Small intestine (tissue), 7 donors: ENCODE measurements around the gene MRAP. TPM values are rescaled to one million over a fixed set of nuclear protein-coding genes. Genes with fewer than 3 reads are reported as not detected.

Experiments used
- DNase-seq, 2 donors: peaks; one replicate each; pipeline versions ENCODE4 v3.0.0 to v3.0.0-alpha.2; 2013
- FAIRE-seq: peaks from 2 replicates; lab custom pipeline; 2012; peaks lifted over from hg19 to GRCh38; lab: Jason Lieb, UNC
- H3K27ac ChIP-seq, 3 donors: one replicate each; pipeline ENCODE4 v1.5.1; 2013; ENCODE audit warnings: low read length in 2 of 3, mild to moderate bottlenecking in 2 of 3, control low read depth in 1 of 3, inconsistent platforms in 1 of 3, low read depth in 1 of 3, moderate library complexity in 1 of 3
- H3K27me3 ChIP-seq, 3 donors: one replicate each; pipeline ENCODE4 v1.6.1; 2013; ENCODE audit warnings: low read length in 3 of 3, inconsistent platforms in 1 of 3; ENCODE audit not compliant: control insufficient read depth in 3 of 3, insufficient read depth in 3 of 3
- H3K36me3 ChIP-seq, 3 donors: one replicate each; pipeline ENCODE4 v1.6.1; 2013; ENCODE audit warnings: low read length in 3 of 3, inconsistent platforms in 1 of 3, low read depth in 1 of 3, mild to moderate bottlenecking in 1 of 3, moderate library complexity in 1 of 3; ENCODE audit not compliant: control insufficient read depth in 3 of 3, insufficient read depth in 2 of 3
- H3K4me1 ChIP-seq, 3 donors: one replicate each; pipeline ENCODE4 v1.6.1; 2013; ENCODE audit warnings: low read length in 2 of 3, inconsistent platforms in 1 of 3, low read depth in 1 of 3, mild to moderate bottlenecking in 1 of 3, moderate library complexity in 1 of 3; ENCODE audit not compliant: control insufficient read depth in 3 of 3, insufficient read depth in 2 of 3
- H3K4me3 ChIP-seq, 3 donors: one replicate each; pipeline ENCODE4 v1.5.1; 2013; ENCODE audit warnings: low read length in 3 of 3, control low read depth in 1 of 3, inconsistent platforms in 1 of 3, low read depth in 1 of 3, mild to moderate bottlenecking in 1 of 3, moderate library complexity in 1 of 3
- H3K9me3 ChIP-seq, 2 donors: one replicate each; pipeline ENCODE4 v1.6.1; 2013; ENCODE audit warnings: low read depth in 1 of 2, low read length in 1 of 2; ENCODE audit not compliant: control insufficient read depth in 2 of 2, insufficient read depth in 1 of 2
- WGBS, 3 donors: extraction: QIAGEN DNeasy Blood & Tissue Kit; methylation state at CpG; one replicate each; pipeline ENCODE4 v1.1.7; 2013; 5-methylcytosine and 5-hydroxymethylcytosine counted together
- polyA plus RNA-seq, 4 donors: library from polyadenylated mRNA; stranded (reverse) in 3 of 4; unstranded in 1 of 4; fragments of 200-250 nt in 3 of 4; fragments of 120-200 nt in 1 of 4; gene quantifications; one replicate each; pipeline versions ENCODE4 v1.2.1 to v1.2.3, GENCODE V29; 2013
- donor health status: healthy with polysubstance abuse.
- donor health status: control.
- donor health status: control.
- donor health status: Bipolar disorder and iron deficiency.
- donor health status: healthy.

MRAP gene
- polyA plus RNA-seq, 4 donors, result 0.13 to 8.5 TPM; not detected in 2

GRCh38 chr21:32312326-32312725 lies 13.7 kb downstream of the MRAP start:
- FAIRE-seq (no peak), DNase-seq (no peak)
- peaks cover 6 to 58% (median 15%) of the 10 kb centered on the region in 3 donors for H3K36me3 ChIP-seq
- 92 to 96% (median 94%) methylated on average over 5 of the region's 5 CpGs for WGBS, 3 donors
- no peaks in the 10 kb centered on the region for H3K4me1 ChIP-seq
- H3K27me3 ChIP-seq, result no peaks in the 10 kb centered on the region
- H3K27ac ChIP-seq, result no peak overlapping the region
- H3K9me3 ChIP-seq, result no peaks in the 10 kb centered on the region
- no peak overlapping the region for H3K4me3 ChIP-seq

- Histone ChIP-seq H3K36me3 (peaks cover 6 to 63% (median 15%) of the 10 kb centered on the region in 3 donors), H3K4me1 (no peaks in the 10 kb centered on the region), H3K4me3 (no peak overlapping the region), H3K9me3 (no peaks in the 10 kb centered on the region), H3K27me3 (no peaks in the 10 kb centered on the region), H3K27ac (no peak overlapping the region)
- no peak for FAIRE-seq
- WGBS, 3 donors, result 91 to 96% (median 94%) methylated on average over 6 of the region's 6 CpGs
- DNase-seq, result no peak
These were observed 14.3 kb downstream of the MRAP start for GRCh38 chr21:32312976-32313375.

GRCh38 chr21:32314806-32315205 lies 16.2 kb downstream of the MRAP start:
- H3K27ac ChIP-seq, result no peak overlapping the region
- DNase-seq, result no peak
- peaks cover 8 to 66% (median 16%) of the 10 kb centered on the region in 3 donors for H3K36me3 ChIP-seq
- H3K4me1 ChIP-seq, result no peaks in the 10 kb centered on the region
- FAIRE-seq, result no peak
- no peak overlapping the region for H3K4me3 ChIP-seq
- no peaks in the 10 kb centered on the region for H3K9me3 ChIP-seq
- WGBS, 3 donors, result 96% methylated on average over 16 of the region's 16 CpGs
- H3K27me3 ChIP-seq, result no peaks in the 10 kb centered on the region

GRCh38 chr21:32315511-32316281 lies 17.0 kb downstream of the MRAP start:
- 90 to 92% (median 92%) methylated on average over 14 of the region's 14 CpGs for WGBS, 3 donors
- H3K9me3 ChIP-seq, result no peaks in the 10 kb centered on the region
- DNase-seq (no peak), FAIRE-seq (no peak)
- no peak overlapping the region for H3K27ac ChIP-seq
- H3K4me3 ChIP-seq, result no peak overlapping the region
- no peaks in the 10 kb centered on the region for H3K27me3 ChIP-seq
- H3K36me3 ChIP-seq, result peaks cover 8 to 72% (median 19%) of the 10 kb centered on the region in 3 donors
- no peaks in the 10 kb centered on the region for H3K4me1 ChIP-seq

- H3K27ac ChIP-seq, result no peak overlapping the region
- FAIRE-seq (no peak), DNase-seq (no peak)
- no peaks in the 10 kb centered on the region for H3K9me3 ChIP-seq
- H3K4me1 ChIP-seq, result no peaks in the 10 kb centered on the region
- no peaks in the 10 kb centered on the region for H3K27me3 ChIP-seq
- WGBS, 3 donors, result 95 to 97% (median 96%) methylated on average over 21 to 22 of the region's 22 CpGs
- no peak overlapping the region for H3K4me3 ChIP-seq
- peaks cover 8 to 75% (median 22%) of the 10 kb centered on the region in 3 donors for H3K36me3 ChIP-seq
These were observed 17.9 kb downstream of the MRAP start for GRCh38 chr21:32316361-32317215.

- no peak overlapping the region for H3K27ac ChIP-seq
- 84 to 93% (median 91%) methylated on average over 8 to 9 of the region's 9 CpGs for WGBS, 3 donors
- no peaks in the 10 kb centered on the region for H3K9me3 ChIP-seq
- no peak for DNase-seq
- no peaks in the 10 kb centered on the region for H3K27me3 ChIP-seq
- no peak overlapping the region for H3K4me3 ChIP-seq
- FAIRE-seq, result no peak
- H3K36me3 ChIP-seq, result peaks cover 8 to 75% (median 23%) of the 10 kb centered on the region in 3 donors
- no peaks in the 10 kb centered on the region for H3K4me1 ChIP-seq
These were observed 19.1 kb downstream of the MRAP start for GRCh38 chr21:32317726-32318125.

- Histone ChIP-seq H3K4me1 (no peaks in the 10 kb centered on the region), H3K36me3 (peaks cover 8 to 82% (median 25%) of the 10 kb centered on the region in 3 donors), H3K4me3 (no peak overlapping the region), H3K27me3 (no peaks in the 10 kb centered on the region), H3K9me3 (no peaks in the 10 kb centered on the region), H3K27ac (no peak overlapping the region)
- FAIRE-seq (no peak), DNase-seq (no peak)
- WGBS, 3 donors, result 94% methylated on average over 7 of the region's 7 CpGs
These were observed 20.4 kb downstream of the MRAP start for GRCh38 chr21:32319012-32319411.

GRCh38 chr21:32320059-32320458 lies 21.4 kb downstream of the MRAP start:
- Histone ChIP-seq H3K36me3 (peaks cover 10 to 83% (median 21%) of the 10 kb centered on the region in 3 donors), H3K4me3 (no peak overlapping the region), H3K4me1 (no peaks in the 10 kb centered on the region), H3K27ac (no peak overlapping the region), H3K27me3 (no peaks in the 10 kb centered on the region), H3K9me3 (no peaks in the 10 kb centered on the region)
- DNase-seq (no peak), FAIRE-seq (no peak)
- WGBS, 3 donors, result 85 to 95% (median 87%) methylated on average over 6 of the region's 6 CpGs
